Coronary artery (tissue), 2 donors: Measurements from ENCODE around the gene ADGRG4.

Experiments used
- DNase-seq: peaks from one replicate; pipeline ENCODE4 v3.0.0-alpha.2; 2017; ENCODE audit warnings: low spot score
- H3K27ac ChIP-seq, 2 donors: fragments of 200-600 bp; sonication (generic); one replicate each; pipeline ENCODE4 v1.5.1; 2016 to 2019
- H3K4me3 ChIP-seq: fragments of 200-600 bp; sonication (generic); 2 replicates; pipeline ENCODE4 v1.5.1; 2016; ENCODE audit warnings: mild to moderate bottlenecking, moderate library complexity
- CTCF ChIP-seq: fragments of 200-600 bp; sonication (generic); IDR thresholded peaks from one replicate; pipeline ENCODE4 v1.5.1; 2019; ENCODE audit warnings: antibody characterized with exemption

Gene ADGRG4

DNA sequence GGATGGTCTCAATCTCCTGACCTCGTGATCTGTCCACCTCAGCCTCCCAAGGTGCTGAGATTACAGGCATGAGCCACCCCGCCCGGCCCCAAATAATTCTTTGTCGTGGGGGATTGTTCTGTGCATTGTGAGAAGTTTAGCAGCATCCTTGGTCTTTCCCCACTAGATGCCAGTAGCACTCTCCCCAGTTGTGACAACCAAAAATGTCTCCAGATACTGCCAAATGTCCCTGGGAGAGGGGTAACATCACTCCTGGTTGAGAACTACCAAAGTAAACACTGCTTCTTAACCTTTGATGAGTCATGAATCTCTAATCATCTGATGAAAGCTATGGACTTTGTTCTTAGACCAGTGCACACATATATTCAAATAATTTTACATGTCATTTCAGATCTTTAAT is 96.2 kb downstream of the ADGRG4 start:
- no peak for DNase-seq
- Histone ChIP-seq H3K4me3 (no peak overlapping the region), H3K27ac (no peak overlapping the region)
- no peak for TF ChIP-seq CTCF

DNA sequence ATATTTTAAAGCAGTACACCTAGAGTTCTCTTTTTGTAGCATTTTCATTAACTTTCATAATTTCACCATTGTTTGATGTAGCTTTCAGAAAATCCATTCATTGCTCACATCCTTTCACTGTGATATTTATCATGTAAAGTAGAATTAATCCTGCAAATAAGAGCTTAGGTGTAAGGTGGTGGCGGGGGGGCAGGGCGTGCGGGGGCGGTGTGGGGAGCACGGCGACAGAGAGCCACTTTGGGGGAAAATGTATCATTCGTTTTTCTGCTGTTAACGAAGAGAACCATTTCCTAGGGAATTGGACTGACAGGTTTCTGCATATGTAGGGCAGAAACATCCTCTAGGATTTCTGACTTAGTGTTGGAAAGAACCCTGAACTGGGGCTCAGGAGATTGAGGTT is 104.4 kb downstream of the ADGRG4 start:
- Histone ChIP-seq H3K4me3 (no peak overlapping the region), H3K27ac (no peak overlapping the region)
- no peak for TF ChIP-seq CTCF
- no peak for DNase-seq

DNA sequence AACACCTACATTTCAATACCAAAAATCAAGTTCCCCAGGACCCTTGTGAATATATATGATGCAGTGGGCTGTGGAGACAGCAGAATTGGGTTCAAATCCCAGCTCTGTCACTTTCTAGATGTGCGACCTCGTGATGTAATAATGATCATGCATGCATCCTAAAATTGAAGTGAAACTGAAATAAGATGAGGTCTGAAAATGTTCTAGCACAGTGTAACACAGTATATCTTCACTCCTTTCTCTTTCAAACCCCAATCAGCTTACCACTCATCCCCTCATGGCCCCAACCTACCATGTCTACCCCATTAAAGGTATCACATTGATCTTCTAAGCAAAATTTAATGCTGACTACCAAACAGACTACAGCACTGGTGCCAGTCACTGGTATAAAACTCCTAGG is 117.0 kb downstream of the ADGRG4 start:
- no peak for TF ChIP-seq CTCF
- DNase-seq = no peak
- Histone ChIP-seq H3K27ac (no peak overlapping the region), H3K4me3 (no peak overlapping the region)

- Histone ChIP-seq H3K4me3 (no peak overlapping the region), H3K27ac (no peak overlapping the region)
- no peak for DNase-seq
- no peak for TF ChIP-seq CTCF
Measured at GRCh38 chrX:136421338-136421737, 120.6 kb downstream of the ADGRG4 start.

GRCh38 chrX:136423724-136424123 is 123.0 kb downstream of the ADGRG4 start:
- Histone ChIP-seq H3K4me3 (no peak overlapping the region), H3K27ac (no peak overlapping the region)
- TF ChIP-seq CTCF = no peak
- DNase-seq = no peak

DNA sequence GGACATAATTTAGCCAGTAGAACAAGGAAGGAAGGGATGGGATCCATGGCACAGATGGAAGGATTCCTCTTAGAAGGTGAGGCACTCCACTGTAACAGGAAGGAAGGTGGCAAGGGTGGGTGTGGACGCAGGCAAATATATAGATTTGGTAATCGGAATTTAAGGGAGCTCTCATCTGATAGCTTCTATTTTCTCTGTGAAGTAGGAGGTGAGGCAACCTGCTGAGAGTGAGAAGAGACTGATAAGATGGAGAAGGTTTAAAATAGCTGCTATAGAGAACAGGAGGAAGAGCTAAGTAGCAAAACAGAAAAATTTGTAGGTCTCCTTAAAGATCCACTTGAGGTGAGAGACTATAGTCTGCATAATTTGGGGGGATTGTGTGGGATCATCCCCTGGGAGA is 125.2 kb downstream of the ADGRG4 start:
- H3K4me3 ChIP-seq = no peak overlapping the region
- no peak for TF ChIP-seq CTCF
- no peak overlapping the region for H3K27ac ChIP-seq
- no peak for DNase-seq

DNA sequence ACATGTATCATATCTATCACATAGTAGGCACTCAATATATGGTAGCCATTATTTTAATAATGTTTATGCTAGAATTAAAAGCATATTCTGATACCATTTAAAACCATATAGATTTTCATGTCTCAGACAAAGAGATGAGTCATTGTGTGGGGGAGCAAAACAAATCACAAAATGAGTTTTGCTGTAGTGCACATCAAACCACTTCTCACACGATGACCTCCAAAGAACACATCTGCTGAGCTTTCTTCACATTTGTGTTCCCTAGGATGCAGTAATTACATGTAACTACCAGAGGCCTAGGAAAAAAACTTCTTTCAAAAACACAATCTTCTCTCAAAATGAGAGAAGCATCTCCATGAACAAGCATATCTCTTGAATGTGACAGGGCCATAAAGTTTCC is 130.9 kb downstream of the ADGRG4 start:
- DNase-seq = no peak
- no peak overlapping the region for H3K4me3 ChIP-seq
- H3K27ac ChIP-seq = no peak overlapping the region
- no peak for TF ChIP-seq CTCF
